Measurements from ENCODE around the gene STON1.
"Not testable (repeated sequence)": the region's sequence is repeated elsewhere in the genome, so short reads cannot be mapped to it uniquely, and the experiment has no call there.

Gene STON1

GRCh38 chr2:48569433-48569832 lies 39.5 kb downstream of the STON1 start:
- DNase-seq (ENCODE audit: low spot score): no peak

- DNase-seq (ENCODE audit: low spot score): no peak
These were observed 42.9 kb downstream of the STON1 start for GRCh38 chr2:48572816-48573215.

- DNase-seq (ENCODE audit: low spot score): no peak
These were observed 44.7 kb downstream of the STON1 start for GRCh38 chr2:48574353-48575287.

- no peak for DNase-seq (ENCODE audit: low spot score)
These were observed 48.4 kb downstream of the STON1 start for GRCh38 chr2:48578313-48578712.

GRCh38 chr2:48583961-48584360 lies 54.0 kb downstream of the STON1 start:
- DNase-seq (ENCODE audit: low spot score): no peak

- DNase-seq (ENCODE audit: low spot score): no peak
These were observed 54.6 kb downstream of the STON1 start for GRCh38 chr2:48584551-48584950.

- DNase-seq (ENCODE audit: low spot score): no peak
These were observed 56.5 kb downstream of the STON1 start for GRCh38 chr2:48586433-48586832.

- DNase-seq (ENCODE audit: low spot score): no peak
These were observed 57.6 kb downstream of the STON1 start for GRCh38 chr2:48587560-48587959.

GRCh38 chr2:48587961-48588360 lies 58.0 kb downstream of the STON1 start:
- no peak for DNase-seq (ENCODE audit: low spot score)

GRCh38 chr2:48588745-48589144 lies 58.8 kb downstream of the STON1 start:
- DNase-seq (ENCODE audit: low spot score): no peak

GRCh38 chr2:48589170-48589767 lies 59.3 kb downstream of the STON1 start:
- peak; percentile 60 for DNase-seq (ENCODE audit: low spot score)

- DNase-seq (ENCODE audit: low spot score): no peak
These were observed 60.1 kb downstream of the STON1 start for GRCh38 chr2:48590017-48590416.

GRCh38 chr2:48592067-48592466 lies 62.1 kb downstream of the STON1 start:
- DNase-seq (ENCODE audit: low spot score): no peak

- not testable (repeated sequence) for DNase-seq (ENCODE audit: low spot score)
These were observed 66.8 kb downstream of the STON1 start for GRCh38 chr2:48596751-48597150.

- no peak for DNase-seq (ENCODE audit: low spot score)
These were observed 67.5 kb downstream of the STON1 start for GRCh38 chr2:48597492-48597891.

- peak; percentile 68 for DNase-seq (ENCODE audit: low spot score)
These were observed 70.4 kb downstream of the STON1 start for GRCh38 chr2:48600204-48600813.

- no peak for DNase-seq (ENCODE audit: low spot score)
These were observed 71.0 kb downstream of the STON1 start for GRCh38 chr2:48600917-48601316.

GRCh38 chr2:48601349-48601748 lies 71.4 kb downstream of the STON1 start:
- DNase-seq (ENCODE audit: low spot score): peak; percentile 52

GRCh38 chr2:48605482-48606175 lies 75.7 kb downstream of the STON1 start:
- no peak for DNase-seq (ENCODE audit: low spot score)

GRCh38 chr2:48607307-48608014 lies 77.5 kb downstream of the STON1 start:
- DNase-seq (ENCODE audit: low spot score): peak; percentile 65

GRCh38 chr2:48613211-48613610 lies 83.3 kb downstream of the STON1 start:
- DNase-seq (ENCODE audit: low spot score): no peak

GRCh38 chr2:48614581-48614980 lies 84.6 kb downstream of the STON1 start:
- not testable (repeated sequence) for DNase-seq (ENCODE audit: low spot score)

Data from Ammon's horn (tissue), 1 donor.